ENCODE measurements around the gene NFKBIA.

Gene NFKBIA

DNA sequence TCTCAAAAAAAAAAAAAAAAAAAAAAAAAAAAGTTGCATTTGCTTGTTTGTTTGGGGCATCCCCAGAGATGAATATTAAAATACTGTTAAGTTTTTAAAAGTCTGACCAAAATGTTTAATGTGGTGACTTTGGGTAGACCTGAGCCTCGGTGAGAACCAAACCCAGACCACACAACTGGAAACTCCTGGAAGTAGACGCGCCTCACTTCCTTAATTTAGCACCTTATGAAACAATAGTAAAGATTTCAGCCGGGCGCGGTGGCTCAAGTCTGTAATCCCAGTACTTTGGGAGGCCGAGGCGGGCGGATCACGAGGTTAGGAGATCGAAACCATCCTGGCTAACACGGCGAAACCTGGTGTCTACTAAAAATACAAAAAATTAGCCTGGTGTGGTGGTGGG, 9.3 kb downstream of the NFKBIA start:
- no peak for DNase-seq (ENCODE audit: low read depth)
- TF ChIP-seq, protein P1, sequence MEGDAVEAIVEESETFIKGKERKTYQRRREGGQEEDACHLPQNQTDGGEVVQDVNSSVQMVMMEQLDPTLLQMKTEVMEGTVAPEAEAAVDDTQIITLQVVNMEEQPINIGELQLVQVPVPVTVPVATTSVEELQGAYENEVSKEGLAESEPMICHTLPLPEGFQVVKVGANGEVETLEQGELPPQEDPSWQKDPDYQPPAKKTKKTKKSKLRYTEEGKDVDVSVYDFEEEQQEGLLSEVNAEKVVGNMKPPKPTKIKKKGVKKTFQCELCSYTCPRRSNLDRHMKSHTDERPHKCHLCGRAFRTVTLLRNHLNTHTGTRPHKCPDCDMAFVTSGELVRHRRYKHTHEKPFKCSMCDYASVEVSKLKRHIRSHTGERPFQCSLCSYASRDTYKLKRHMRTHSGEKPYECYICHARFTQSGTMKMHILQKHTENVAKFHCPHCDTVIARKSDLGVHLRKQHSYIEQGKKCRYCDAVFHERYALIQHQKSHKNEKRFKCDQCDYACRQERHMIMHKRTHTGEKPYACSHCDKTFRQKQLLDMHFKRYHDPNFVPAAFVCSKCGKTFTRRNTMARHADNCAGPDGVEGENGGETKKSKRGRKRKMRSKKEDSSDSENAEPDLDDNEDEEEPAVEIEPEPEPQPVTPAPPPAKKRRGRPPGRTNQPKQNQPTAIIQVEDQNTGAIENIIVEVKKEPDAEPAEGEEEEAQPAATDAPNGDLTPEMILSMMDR (conservative IDR thresholded peaks at IDR 0.05; ENCODE audit: low read depth, low read length): no peak
- no peak overlapping the region for H3K4me3 ChIP-seq (ENCODE audit: low read length)

DNA sequence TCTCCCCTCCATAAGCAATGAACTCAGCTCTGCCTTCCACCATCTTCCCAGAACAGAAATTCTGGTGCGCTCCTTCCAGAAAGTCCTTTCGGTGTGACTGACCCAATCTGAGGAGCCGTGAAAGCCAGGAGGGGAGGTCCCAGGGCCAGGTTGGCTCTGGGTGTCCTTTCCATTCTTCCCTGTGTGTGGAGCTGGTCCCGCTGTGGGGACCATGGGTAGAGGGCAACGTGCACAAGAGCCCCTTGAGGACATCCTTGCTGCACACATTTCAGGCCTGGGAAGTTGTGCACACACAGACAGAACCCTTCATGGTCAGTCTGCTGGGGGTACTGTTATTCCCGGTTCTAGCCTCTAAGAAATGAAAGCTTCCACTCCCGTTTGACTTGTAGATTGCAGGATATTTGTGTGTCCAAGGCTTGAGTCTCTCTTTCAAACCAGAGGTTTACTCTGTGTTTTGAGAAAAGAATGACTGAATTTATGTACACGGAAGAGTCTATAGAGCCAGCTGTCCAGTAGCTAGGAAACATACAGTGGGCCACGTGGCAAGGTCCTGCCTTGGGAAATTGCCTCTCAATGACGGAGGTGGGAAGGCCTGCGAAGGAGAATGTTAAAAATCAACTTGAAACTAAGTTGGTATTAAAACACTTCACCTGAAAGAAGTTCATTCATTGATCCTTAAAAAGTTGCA, 10.1 kb downstream of the NFKBIA start:
- H3K4me3 ChIP-seq (ENCODE audit: low read length): no peak overlapping the region
- TF ChIP-seq, protein P1 (conservative IDR thresholded peaks at IDR 0.05; ENCODE audit: low read depth, low read length): no peak
- DNase-seq (ENCODE audit: low read depth): no peak

GRCh38 chr14:35393826-35394225, 10.7 kb downstream of the NFKBIA start:
- DNase-seq (ENCODE audit: low read depth): no peak
- no peak overlapping the region for H3K4me3 ChIP-seq (ENCODE audit: low read length)
- TF ChIP-seq, protein P1 (conservative IDR thresholded peaks at IDR 0.05; ENCODE audit: low read depth, low read length): no peak

DNA sequence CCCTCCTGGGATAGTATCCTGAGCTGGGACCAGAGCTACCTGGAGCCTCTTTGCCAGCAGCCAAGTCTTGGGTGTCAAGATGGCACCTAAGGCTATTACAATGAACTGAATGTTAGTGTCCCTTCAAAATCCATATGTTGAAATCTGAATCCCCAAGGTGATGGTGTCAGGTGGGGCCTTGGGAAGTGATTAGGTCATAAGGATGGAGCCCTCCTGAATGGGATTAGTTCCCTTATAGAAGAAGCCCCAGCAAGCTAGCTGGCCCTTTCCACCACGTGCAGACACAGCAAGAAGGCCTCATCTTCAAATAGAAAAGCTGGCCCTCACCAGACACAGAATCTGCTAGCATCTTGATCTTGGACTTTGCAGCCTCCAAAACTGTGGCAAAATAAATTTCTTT, 12.4 kb downstream of the NFKBIA start:
- no peak overlapping the region for H3K4me3 ChIP-seq (ENCODE audit: low read length)
- no peak for DNase-seq (ENCODE audit: low read depth)
- TF ChIP-seq, protein P1 (conservative IDR thresholded peaks at IDR 0.05; ENCODE audit: low read depth, low read length): no peak

DNA sequence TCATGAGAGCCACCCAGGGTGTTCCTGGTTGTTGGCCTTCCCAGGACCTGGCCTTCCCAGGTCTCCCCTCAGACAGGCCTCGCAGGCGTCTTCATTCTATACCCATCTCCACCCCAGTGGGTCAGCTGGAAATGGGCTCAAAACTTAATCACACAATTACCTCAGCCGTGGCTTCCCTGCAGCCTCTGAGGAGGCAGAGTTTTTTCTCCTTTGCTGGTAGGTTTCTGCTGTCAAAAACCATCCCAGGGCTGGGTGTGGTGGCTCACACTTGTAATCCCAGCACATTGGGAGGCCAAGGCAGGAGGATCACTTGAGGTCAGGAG, 13.2 kb downstream of the NFKBIA start:
- TF ChIP-seq, protein P1 (conservative IDR thresholded peaks at IDR 0.05; ENCODE audit: low read depth, low read length): no peak
- DNase-seq (ENCODE audit: low read depth): no peak
- H3K4me3 ChIP-seq (ENCODE audit: low read length): no peak overlapping the region

GRCh38 chr14:35390577-35391387, 13.8 kb downstream of the NFKBIA start:
- no peak for DNase-seq (ENCODE audit: low read depth)
- H3K4me3 ChIP-seq (ENCODE audit: low read length): no peak overlapping the region
- TF ChIP-seq, protein P1 (conservative IDR thresholded peaks at IDR 0.05; ENCODE audit: low read depth, low read length): no peak

GRCh38 chr14:35389315-35389667, 15.3 kb downstream of the NFKBIA start:
- DNase-seq (ENCODE audit: low read depth): no peak
- TF ChIP-seq, protein P1 (conservative IDR thresholded peaks at IDR 0.05; ENCODE audit: low read depth, low read length): no peak
- no peak overlapping the region for H3K4me3 ChIP-seq (ENCODE audit: low read length)
